Gastrocnemius medialis (tissue), 4 donors: ENCODE results near the gene ATXN7L1.

Experiments used
- CTCF ChIP-seq, 5 experiments: fragments of 450-650 bp in 3 of 5; fragments of 200-600 bp in 2 of 5; sonication (generic) in 2 of 5; IDR thresholded peaks in 4 of 5; conservative IDR thresholded peaks in 1 of 5; 1 replicate in 4 of 5; 2 replicates in 1 of 5; pipeline ENCODE4 v1.5.1; 2016 to 2019; ENCODE audit warnings: antibody characterized with exemption in 5 of 5, mild to moderate bottlenecking in 3 of 5, moderate library complexity in 3 of 5
- POLR2A ChIP-seq, 2 donors: fragments of 450-650 bp; IDR thresholded peaks; one replicate each; pipeline ENCODE4 v1.6.1; 2017; ENCODE audit warnings: antibody characterized with exemption in 2 of 2, mild to moderate bottlenecking in 2 of 2, moderate library complexity in 2 of 2

- TF ChIP-seq CTCF (IDR thresholded peaks at IDR 0.05 in 4 of 5, conservative IDR thresholded peaks at IDR 0.05 in 1 of 5) (no peak), POLR2A (IDR thresholded peaks at IDR 0.05) (no peak)
Measured at GRCh38 chr7:105830405-105831301, 45.7 kb downstream of the ATXN7L1 start.
